K562 (cell line): ENCODE data around the gene FOXR1. TPM values are rescaled to one million over a fixed set of nuclear protein-coding genes. Genes with fewer than 3 reads are reported as not detected.

Source experiments
- CCAR2 ChIP-seq: fragments of 200-400 bp; formaldehyde crosslinking; IDR thresholded peaks from 2 replicates; pipeline ENCODE4 v1.6.1; 2017; ENCODE audit warnings: mild to moderate bottlenecking, low read depth, low read length
- CTBP1 ChIP-seq: fragments of 450-650 bp; IDR thresholded peaks from 2 replicates; pipeline ENCODE4 v1.6.1; 2016; ENCODE audit warnings: borderline replicate concordance
- KLF6 ChIP-seq: fragments of 250-450 bp; sonication (Bioruptor Pico); IDR thresholded peaks from 2 replicates; pipeline ENCODE4 v1.4.0; 2020; ENCODE audit warnings: mild to moderate bottlenecking, moderate library complexity, borderline replicate concordance
- MAX ChIP-seq: sonication (generic); formaldehyde crosslinking; IDR thresholded peaks from 2 replicates; pipeline ENCODE4 v1.9.0; 2022; ENCODE audit warnings: mild to moderate bottlenecking, missing genetic modification reagents
- NR2C2 ChIP-seq, 2 experiments: fragments of 200-800 bp in 1 of 2; sonication (Bioruptor generic) in 1 of 2; sonication (generic) in 1 of 2; formaldehyde crosslinking in 1 of 2; IDR thresholded peaks; 2 replicates each; pipeline versions ENCODE4 v1.6.1 to v1.8.0; 2016 to 2022; ENCODE audit warnings: mild to moderate bottlenecking in 1 of 2, missing compliant biosample characterization in 1 of 2, missing genetic modification characterization in 1 of 2, missing genetic modification reagents in 1 of 2
- PHF8 ChIP-seq: fragments of 200-600 bp; sonication (generic); IDR thresholded peaks from 2 replicates; pipeline ENCODE4 v1.6.1; 2012; ENCODE audit warnings: mixed run types, mild to moderate bottlenecking, inconsistent platforms, low read length, moderate library complexity, borderline replicate concordance
- POLR2AphosphoS5 ChIP-seq: IDR thresholded peaks from 2 replicates; pipeline ENCODE4 v1.6.1; 2011; ENCODE audit warnings: mild to moderate bottlenecking, low read depth, low read length, moderate library complexity; ENCODE audit not compliant: control insufficient read depth, insufficient read depth
- POLR2B ChIP-seq: fragments of 450-650 bp; IDR thresholded peaks from 2 replicates; pipeline ENCODE4 v1.6.1; 2018; ENCODE audit warnings: low read depth; ENCODE audit not compliant: partially characterized antibody
- RREB1 ChIP-seq: fragments of 250-450 bp; sonication (Bioruptor Pico); IDR thresholded peaks from 2 replicates; pipeline ENCODE4 v1.4.0; 2020
- SREBF1 ChIP-seq: fragments of 150-350 bp; IDR thresholded peaks from 2 replicates; pipeline ENCODE4 v1.6.1; 2014; ENCODE audit warnings: antibody characterized with exemption, low read depth, low read length, borderline replicate concordance
- ZNF175 ChIP-seq: fragments of 200-800 bp; sonication (Bioruptor generic); IDR thresholded peaks from 2 replicates; pipeline ENCODE4 v1.6.1; 2016; ENCODE audit warnings: low read depth, mild to moderate bottlenecking, missing genetic modification characterization, missing compliant biosample characterization
- ZNF395 ChIP-seq: fragments of 200-800 bp; sonication (Bioruptor generic); IDR thresholded peaks from 2 replicates; pipeline ENCODE4 v1.6.1; 2017; ENCODE audit warnings: missing genetic modification characterization, missing compliant biosample characterization
- polyA plus RNA-seq, 8 experiments: library from polyadenylated mRNA; depleted of rRNA in 4 of 8; stranded (reverse) in 5 of 8; unstranded in 3 of 8; fragments of >200 nt; fragmentation: Nextera tagmentation in 2 of 8; fragmentation: Illumina TruSeq in 1 of 8; extraction: Ambion mirVana in 2 of 8; extraction: Trizol in 1 of 8; gene quantifications; 2 replicates each; pipeline versions ENCODE4 v1.2.1 to v1.2.3, GENCODE V29; 2011 to 2014; ENCODE audit warnings: inconsistent platforms in 1 of 8, missing spikeins in 1 of 8
- total RNA-seq, 7 experiments: library from RNA; depleted of rRNA in 6 of 7; stranded (reverse); fragments of >200 nt in 6 of 7; fragmentation: Illumina TruSeq in 2 of 7; extraction: Trizol in 2 of 7; gene quantifications; 2 replicates each; pipeline versions ENCODE4 v1.2.1 to v1.2.3, GENCODE V29; 2011 to 2021; ENCODE audit warnings: low replicate concordance in 1 of 7

FOXR1 gene
- total and polyA plus RNA-seq, 9 of the 15 experiments (the other 6 are each of a cell fraction or from before 2014, with no cell fraction given), result not detected

- peak; percentile 76 for TF ChIP-seq RREB1 (CRISPR knock-in tag)
- TF ChIP-seq ZNF175 (CRISPR knock-in tag), result no peak
- peak; percentile 61 for TF ChIP-seq MAX (CRISPR knock-in tag)
- 0 out of 2 replicates have a peak, but pooled peaks have one; percentile 61 for TF ChIP-seq ZNF395 (CRISPR knock-in tag)
- TF ChIP-seq POLR2AphosphoS5, result peak; percentile 60; the same call in 1 of the 2 replicates
- TF ChIP-seq KLF6 (CRISPR knock-in tag), result 0 out of 2 replicates have a peak, but pooled peaks have one; percentile 12
- peak; percentile 98 for TF ChIP-seq NR2C2 (CRISPR knock-in tag; IDR thresholded peaks at IDR 0.05)
- TF ChIP-seq NR2C2 (tag; IDR thresholded peaks at IDR 0.05), result peak; percentile 100
- TF ChIP-seq POLR2B, result peak; percentile 73
- peak; percentile 89 for TF ChIP-seq CTBP1
- peak; percentile 50; the same call in 1 of the 2 replicates for TF ChIP-seq SREBF1
- peak; percentile 96; the same call in 1 of the 2 replicates for TF ChIP-seq PHF8
- TF ChIP-seq CCAR2, result no peak
Measured at GRCh38 chr11:118997627-118998387, 26.2 kb downstream of the FOXR1 start, which contains the start of gene CENATAC (continued).
